Osteoblast (primary cell): ENCODE data around the gene TFPI. TPM values are rescaled to one million over a fixed set of nuclear protein-coding genes. Genes with fewer than 3 reads are reported as not detected.

Experiments used
- DNase-seq: peaks from one replicate; pipeline ENCODE4 v3.0.0; 2011; ENCODE audit warnings: low spot score, mixed read lengths; ENCODE audit not compliant: insufficient read length; ENCODE audit errors: missing footprints
- H2AFZ ChIP-seq: 2 replicates; pipeline ENCODE4 v1.6.0; 2011; ENCODE audit warnings: mild to moderate bottlenecking, low read length
- H3K27ac ChIP-seq: 2 replicates; pipeline ENCODE4 v1.5.1; 2011; ENCODE audit warnings: mild to moderate bottlenecking, low read depth, low read length, moderate library complexity
- H3K27me3 ChIP-seq: 2 replicates; pipeline ENCODE4 v1.6.0; 2012; ENCODE audit warnings: mild to moderate bottlenecking, control low read depth, inconsistent platforms, low read length, moderate library complexity; ENCODE audit not compliant: insufficient read depth
- H3K36me3 ChIP-seq: 2 replicates; pipeline ENCODE4 v1.5.1; 2011; ENCODE audit warnings: mild to moderate bottlenecking, low read length, control low read depth, moderate library complexity; ENCODE audit not compliant: insufficient read depth
- H3K4me1 ChIP-seq: 2 replicates; pipeline ENCODE4 v1.5.1; 2011; ENCODE audit warnings: mild to moderate bottlenecking, low read length, control low read depth, moderate library complexity; ENCODE audit not compliant: insufficient read depth
- H3K4me2 ChIP-seq: 2 replicates; pipeline ENCODE4 v1.6.0; 2011; ENCODE audit warnings: mild to moderate bottlenecking, low read length; ENCODE audit not compliant: insufficient read depth
- H3K4me3 ChIP-seq: fragments of 200-600 bp; sonication (generic); 3 replicates; pipeline ENCODE4 v1.5.1; 2012; ENCODE audit warnings: mild to moderate bottlenecking, low read length, inconsistent platforms; ENCODE audit not compliant: insufficient read depth
- H3K79me2 ChIP-seq: 2 replicates; pipeline ENCODE4 v1.6.0; 2012; ENCODE audit warnings: mild to moderate bottlenecking, low read length, control low read depth, inconsistent platforms; ENCODE audit not compliant: insufficient read depth
- H3K9me3 ChIP-seq: 2 replicates; pipeline ENCODE4 v1.5.1; 2011; ENCODE audit warnings: low read depth, low read length, control low read depth
- H4K20me1 ChIP-seq: 2 replicates; pipeline ENCODE4 v1.6.0; 2012; ENCODE audit warnings: mild to moderate bottlenecking, low read length, control low read depth; ENCODE audit not compliant: insufficient read depth
- CTCF ChIP-seq: IDR thresholded peaks from 2 replicates; pipeline ENCODE4 v1.5.1; 2011; ENCODE audit warnings: mild to moderate bottlenecking, low read depth, low read length, moderate library complexity; ENCODE audit errors: extremely low read depth
- total RNA-seq: library from RNA; depleted of rRNA; stranded (reverse); fragments of >200 nt; gene quantifications from 2 replicates; pipeline ENCODE4 v1.2.3, GENCODE V29; 2012

Gene TFPI
- total RNA-seq, 1 donor, result 123 TPM

GRCh38 chr2:187549193-187549592 is 5.0 kb downstream of the TFPI start:
- Histone ChIP-seq H4K20me1 (no peaks in the 10 kb centered on the region), H3K4me3 (no peak overlapping the region), H3K4me2 (peak overlapping the region; percentile 34), H3K79me2 (peaks cover 77% of the 10 kb centered on the region), H3K36me3 (peaks cover 12% of the 10 kb centered on the region), H3K9me3 (no peaks in the 10 kb centered on the region), H2AFZ (no peak overlapping the region), H3K27ac (peak overlapping the region; percentile 97), H3K4me1 (peaks cover 71% of the 10 kb centered on the region), H3K27me3 (no peaks in the 10 kb centered on the region)
- no peak for DNase-seq
- no peak for TF ChIP-seq CTCF

- peak overlapping the region; percentile 97 for H3K27ac ChIP-seq
- no peak for TF ChIP-seq CTCF
- H3K4me2 ChIP-seq, result peak overlapping the region; percentile 34
- peaks cover 16% of the 10 kb centered on the region for H3K36me3 ChIP-seq
- H4K20me1 ChIP-seq, result no peaks in the 10 kb centered on the region
- DNase-seq, result no peak
- no peak overlapping the region for H2AFZ ChIP-seq
- peaks cover 74% of the 10 kb centered on the region for H3K79me2 ChIP-seq
- H3K4me3 ChIP-seq, result no peak overlapping the region
- no peaks in the 10 kb centered on the region for H3K9me3 ChIP-seq
- peaks cover 75% of the 10 kb centered on the region for H3K4me1 ChIP-seq
- H3K27me3 ChIP-seq, result no peaks in the 10 kb centered on the region
Measured at GRCh38 chr2:187548656-187549055, 5.6 kb downstream of the TFPI start.

- Histone ChIP-seq H3K4me3 (no peak overlapping the region), H2AFZ (no peak overlapping the region), H3K36me3 (peaks cover 17% of the 10 kb centered on the region), H3K4me2 (peak overlapping the region; percentile 35), H3K27me3 (no peaks in the 10 kb centered on the region), H4K20me1 (no peaks in the 10 kb centered on the region), H3K79me2 (peaks cover 64% of the 10 kb centered on the region), H3K27ac (peak overlapping the region; percentile 97), H3K4me1 (peaks cover 83% of the 10 kb centered on the region), H3K9me3 (no peaks in the 10 kb centered on the region)
- TF ChIP-seq CTCF, result no peak
- peak; percentile 69 for DNase-seq
Measured at GRCh38 chr2:187547353-187547979, 6.8 kb downstream of the TFPI start.

GRCh38 chr2:187546762-187547333 is 7.4 kb downstream of the TFPI start:
- peaks cover 58% of the 10 kb centered on the region for H3K79me2 ChIP-seq
- H2AFZ ChIP-seq, result no peak overlapping the region
- peaks cover 17% of the 10 kb centered on the region for H3K36me3 ChIP-seq
- no peak overlapping the region for H3K4me3 ChIP-seq
- peak overlapping the region; percentile 97 for H3K27ac ChIP-seq
- peak overlapping the region; percentile 35 for H3K4me2 ChIP-seq
- H4K20me1 ChIP-seq, result no peaks in the 10 kb centered on the region
- no peaks in the 10 kb centered on the region for H3K9me3 ChIP-seq
- H3K27me3 ChIP-seq, result no peaks in the 10 kb centered on the region
- no peak for TF ChIP-seq CTCF
- DNase-seq, result no peak
- H3K4me1 ChIP-seq, result peaks cover 88% of the 10 kb centered on the region
